PC-3 (cell line): ENCODE data around the gene HRG.

Source experiments
- EZH2 ChIP-seq: fragments of 300-600 bp; sonication (generic); IDR thresholded peaks from one replicate; pipeline ENCODE4 v1.6.1; 2017; ENCODE audit warnings: antibody characterized with exemption, mild to moderate bottlenecking, low read length; ENCODE audit not compliant: unreplicated experiment
- EZH2phosphoT487 ChIP-seq: fragments of 300-600 bp; sonication (generic); IDR thresholded peaks from 2 replicates; pipeline ENCODE4 v1.6.1; 2018; ENCODE audit warnings: mild to moderate bottlenecking, antibody characterized with exemption, low read length, borderline replicate concordance
- TF ChIP-seq, protein P1 (sequence below): fragments of 300-600 bp; sonication (generic); conservative IDR thresholded peaks from 2 replicates; pipeline ENCODE4 v1.5.1; 2017; ENCODE audit warnings: antibody characterized with exemption, low read depth, mild to moderate bottlenecking, low read length

DNA sequence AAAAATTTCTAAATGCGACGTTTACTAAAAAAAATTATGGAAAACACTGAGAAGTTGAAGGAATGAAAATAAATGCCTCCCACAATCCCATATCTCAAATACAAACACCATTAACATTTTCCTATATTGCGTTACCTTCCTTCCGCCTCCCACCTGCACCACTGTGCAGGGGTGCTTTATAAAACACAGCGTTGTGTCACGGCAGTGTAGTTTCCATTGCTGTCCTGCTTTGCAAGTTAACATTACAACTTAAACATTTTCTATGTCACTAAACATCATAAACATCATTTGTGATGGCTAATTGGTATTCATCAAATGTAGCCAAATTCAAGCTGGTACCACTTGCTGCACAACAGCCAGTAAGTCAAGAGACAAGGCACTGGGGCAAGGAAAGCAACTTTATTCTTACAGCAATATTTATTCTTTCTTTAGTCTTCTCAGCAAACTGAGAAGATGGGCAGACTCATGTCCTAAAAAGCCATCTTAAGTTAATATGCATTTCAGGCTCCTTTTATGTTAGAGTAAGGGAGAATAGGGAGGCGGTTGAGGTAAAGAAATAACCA lies 37.9 kb upstream of the HRG start:
- TF ChIP-seq, protein P1, sequence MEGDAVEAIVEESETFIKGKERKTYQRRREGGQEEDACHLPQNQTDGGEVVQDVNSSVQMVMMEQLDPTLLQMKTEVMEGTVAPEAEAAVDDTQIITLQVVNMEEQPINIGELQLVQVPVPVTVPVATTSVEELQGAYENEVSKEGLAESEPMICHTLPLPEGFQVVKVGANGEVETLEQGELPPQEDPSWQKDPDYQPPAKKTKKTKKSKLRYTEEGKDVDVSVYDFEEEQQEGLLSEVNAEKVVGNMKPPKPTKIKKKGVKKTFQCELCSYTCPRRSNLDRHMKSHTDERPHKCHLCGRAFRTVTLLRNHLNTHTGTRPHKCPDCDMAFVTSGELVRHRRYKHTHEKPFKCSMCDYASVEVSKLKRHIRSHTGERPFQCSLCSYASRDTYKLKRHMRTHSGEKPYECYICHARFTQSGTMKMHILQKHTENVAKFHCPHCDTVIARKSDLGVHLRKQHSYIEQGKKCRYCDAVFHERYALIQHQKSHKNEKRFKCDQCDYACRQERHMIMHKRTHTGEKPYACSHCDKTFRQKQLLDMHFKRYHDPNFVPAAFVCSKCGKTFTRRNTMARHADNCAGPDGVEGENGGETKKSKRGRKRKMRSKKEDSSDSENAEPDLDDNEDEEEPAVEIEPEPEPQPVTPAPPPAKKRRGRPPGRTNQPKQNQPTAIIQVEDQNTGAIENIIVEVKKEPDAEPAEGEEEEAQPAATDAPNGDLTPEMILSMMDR: no peak
- TF ChIP-seq EZH2phosphoT487: no peak
- no peak for TF ChIP-seq EZH2
